ENCODE data around the gene METTL26. TPM values are rescaled to one million over a fixed set of nuclear protein-coding genes. Genes with fewer than 3 reads are reported as not detected.

Gene METTL26
- total RNA-seq, 2 experiments from 2014 or later = 127 to 128 TPM

- no peaks in the 10 kb centered on the region for H3K9me3 Mint-ChIP-seq
- DNase-seq = no peak
- no peaks in the 10 kb centered on the region for H3K4me1 Mint-ChIP-seq
- no peak overlapping the region for H3K4me3 Mint-ChIP-seq
- H3K27ac Mint-ChIP-seq = no peak overlapping the region
- no peaks in the 10 kb centered on the region for H3K27me3 Mint-ChIP-seq
- H3K36me3 Mint-ChIP-seq = peaks cover 6% of the 10 kb centered on the region
These were observed 16.6 kb upstream of the METTL26 start for GRCh38 chr16:652454-653305.

- peaks cover 1% of the 10 kb centered on the region for H3K4me1 Mint-ChIP-seq
- peaks cover 6% of the 10 kb centered on the region for H3K36me3 Mint-ChIP-seq
- no peaks in the 10 kb centered on the region for H3K27me3 Mint-ChIP-seq
- no peaks in the 10 kb centered on the region for H3K9me3 Mint-ChIP-seq
- no peak overlapping the region for H3K4me3 Mint-ChIP-seq
- DNase-seq = no peak
- H3K27ac Mint-ChIP-seq = no peak overlapping the region
These were observed 15.7 kb upstream of the METTL26 start for GRCh38 chr16:651844-652243.

- DNase-seq = peak; percentile 47
- no peaks in the 10 kb centered on the region for H3K9me3 Mint-ChIP-seq
- peak overlapping the region; percentile 79 for H3K4me3 Mint-ChIP-seq
- H3K4me1 Mint-ChIP-seq = peaks cover 6% of the 10 kb centered on the region
- no peaks in the 10 kb centered on the region for H3K27me3 Mint-ChIP-seq
- H3K27ac Mint-ChIP-seq = peak overlapping the region; percentile 62
- peaks cover 7% of the 10 kb centered on the region for H3K36me3 Mint-ChIP-seq
These were observed 13.5 kb upstream of the METTL26 start for GRCh38 chr16:649631-650030.

GRCh38 chr16:648781-649589, 12.9 kb upstream of the METTL26 start, which contains the start of gene WDR90:
Gene WDR90 (plus strand): TSS chr16:649365. CDS start chr16:649417, 52 bp downstream.
- DNase-seq = peak; percentile 96
- Mint-ChIP-seq H3K36me3 (peaks cover 14% of the 10 kb centered on the region), H3K4me1 (peaks cover 12% of the 10 kb centered on the region), H3K4me3 (peak within 1 kb of the TSS; percentile 89), H3K27me3 (no peaks in the 10 kb centered on the region), H3K9me3 (no peaks in the 10 kb centered on the region), H3K27ac (peak within 1 kb of the TSS; percentile 86)

- Mint-ChIP-seq H3K36me3 (peaks cover 17% of the 10 kb centered on the region), H3K4me3 (peak overlapping the region; percentile 89), H3K4me1 (peaks cover 15% of the 10 kb centered on the region), H3K27ac (peak overlapping the region; percentile 86), H3K27me3 (no peaks in the 10 kb centered on the region), H3K9me3 (no peaks in the 10 kb centered on the region)
- DNase-seq = peak; percentile 70
These were observed 12.1 kb upstream of the METTL26 start for GRCh38 chr16:648071-648780.

- no peak overlapping the region for H3K4me3 Mint-ChIP-seq
- peaks cover 14% of the 10 kb centered on the region for H3K36me3 Mint-ChIP-seq
- no peak for DNase-seq
- no peaks in the 10 kb centered on the region for H3K9me3 Mint-ChIP-seq
- no peak overlapping the region for H3K27ac Mint-ChIP-seq
- no peaks in the 10 kb centered on the region for H3K27me3 Mint-ChIP-seq
- H3K4me1 Mint-ChIP-seq = peaks cover 17% of the 10 kb centered on the region
These were observed 11.2 kb upstream of the METTL26 start for GRCh38 chr16:647173-647902.

- peak overlapping the region; percentile 21 for H3K27ac Mint-ChIP-seq
- H3K36me3 Mint-ChIP-seq = peaks cover 14% of the 10 kb centered on the region
- no peak overlapping the region for H3K4me3 Mint-ChIP-seq
- no peak for DNase-seq
- no peaks in the 10 kb centered on the region for H3K27me3 Mint-ChIP-seq
- H3K4me1 Mint-ChIP-seq = peaks cover 17% of the 10 kb centered on the region
- no peaks in the 10 kb centered on the region for H3K9me3 Mint-ChIP-seq
These were observed 10.6 kb upstream of the METTL26 start for GRCh38 chr16:646679-647172.

GRCh38 chr16:645852-646678, 10.0 kb upstream of the METTL26 start:
- H3K36me3 Mint-ChIP-seq = peaks cover 14% of the 10 kb centered on the region
- H3K27me3 Mint-ChIP-seq = no peaks in the 10 kb centered on the region
- H3K9me3 Mint-ChIP-seq = no peaks in the 10 kb centered on the region
- H3K4me3 Mint-ChIP-seq = no peak overlapping the region
- H3K27ac Mint-ChIP-seq = peak overlapping the region; percentile 11
- no peak for DNase-seq
- peaks cover 17% of the 10 kb centered on the region for H3K4me1 Mint-ChIP-seq

GRCh38 chr16:644556-644955, 8.5 kb upstream of the METTL26 start:
- H3K4me1 Mint-ChIP-seq = peaks cover 17% of the 10 kb centered on the region
- H3K4me3 Mint-ChIP-seq = peak overlapping the region; percentile 63
- H3K9me3 Mint-ChIP-seq = no peaks in the 10 kb centered on the region
- no peaks in the 10 kb centered on the region for H3K27me3 Mint-ChIP-seq
- H3K27ac Mint-ChIP-seq = peak overlapping the region; percentile 29
- peaks cover 11% of the 10 kb centered on the region for H3K36me3 Mint-ChIP-seq
- DNase-seq = no peak

- no peaks in the 10 kb centered on the region for H3K27me3 Mint-ChIP-seq
- peaks cover 11% of the 10 kb centered on the region for H3K36me3 Mint-ChIP-seq
- peak overlapping the region; percentile 83 for H3K4me3 Mint-ChIP-seq
- no peak for DNase-seq
- no peaks in the 10 kb centered on the region for H3K9me3 Mint-ChIP-seq
- H3K27ac Mint-ChIP-seq = peak overlapping the region; percentile 66
- peaks cover 17% of the 10 kb centered on the region for H3K4me1 Mint-ChIP-seq
These were observed 6.9 kb upstream of the METTL26 start for GRCh38 chr16:643050-643368.

- Mint-ChIP-seq H3K9me3 (no peaks in the 10 kb centered on the region), H3K27ac (peak overlapping the region; percentile 66), H3K36me3 (peaks cover 11% of the 10 kb centered on the region), H3K4me3 (peak overlapping the region; percentile 83), H3K4me1 (peaks cover 19% of the 10 kb centered on the region), H3K27me3 (no peaks in the 10 kb centered on the region)
- peak; percentile 63 for DNase-seq
These were observed 6.3 kb upstream of the METTL26 start for GRCh38 chr16:642189-643049.

- Mint-ChIP-seq H3K36me3 (peaks cover 13% of the 10 kb centered on the region), H3K4me1 (peaks cover 18% of the 10 kb centered on the region), H3K27me3 (peaks cover 3% of the 10 kb centered on the region), H3K4me3 (peak within 1 kb of the TSS; percentile 83), H3K27ac (peak within 1 kb of the TSS; percentile 66), H3K9me3 (no peaks in the 10 kb centered on the region)
- peak; percentile 88 for DNase-seq
These were observed 5.5 kb upstream of the METTL26 start, which contains the start of gene MCRIP2 for GRCh38 chr16:641326-642188. Gene MCRIP2 (plus strand): TSS chr16:641828. CDS start chr16:641992, 164 bp downstream.

All from activated naive CD8-positive, alpha-beta T cell treated with anti-CD3 and anti-CD28 coated beads for 36 hours (primary cell).